Measurements from ENCODE around the gene KBTBD7. TPM values are rescaled to one million over a fixed set of nuclear protein-coding genes. Genes with fewer than 3 reads are reported as not detected.

KBTBD7 gene
- total and polyA plus RNA-seq, 9 of the 15 experiments (the other 6 are each of a cell fraction or from before 2014, with no cell fraction given) = 1.8 to 4.4 (median 3.3) TPM

DNA sequence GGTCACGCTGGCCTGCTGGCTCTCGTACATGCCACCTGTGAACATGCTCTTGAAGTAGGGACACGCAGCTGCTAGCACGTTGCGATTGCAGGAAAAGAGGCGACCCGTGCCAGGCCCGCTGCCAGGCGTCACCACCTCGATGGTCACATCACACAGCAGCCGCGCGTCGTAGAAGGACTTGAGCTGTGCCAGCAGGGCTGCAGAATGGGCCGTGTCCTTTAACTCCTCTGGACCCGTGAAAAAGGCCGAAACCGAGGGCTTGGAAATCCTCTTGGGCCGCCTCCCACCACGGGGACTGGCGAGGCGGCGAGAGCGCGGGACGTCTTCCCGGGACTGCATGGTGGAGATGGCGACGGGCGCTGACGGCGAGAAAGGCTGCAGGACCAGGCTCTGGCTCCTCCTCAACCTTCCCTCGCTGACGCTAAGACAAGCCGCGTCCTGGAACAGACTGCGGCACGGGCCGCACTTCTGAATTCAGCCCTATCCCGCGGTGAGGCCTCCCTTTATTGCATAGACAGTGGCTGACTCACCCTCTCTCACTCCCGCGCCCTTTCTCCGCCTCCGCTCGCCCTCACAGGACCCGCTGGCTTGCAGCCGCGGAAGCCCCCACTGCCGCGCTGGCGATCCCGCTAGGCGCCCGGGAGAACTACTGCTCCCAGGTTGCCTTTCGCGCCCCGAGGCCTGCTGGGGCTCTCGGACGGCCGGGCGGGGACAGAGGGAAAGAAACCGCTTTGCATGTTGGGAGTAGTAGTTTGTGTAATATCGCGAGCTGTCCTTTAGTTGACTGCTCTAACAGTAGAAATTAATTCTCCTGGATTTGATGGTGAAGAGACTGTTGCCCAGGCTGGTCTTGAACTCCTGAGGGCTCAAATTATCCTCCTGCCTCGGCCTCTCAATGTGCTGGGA is at the start of gene KBTBD7 (continued):
- TF ChIP-seq, protein P1, sequence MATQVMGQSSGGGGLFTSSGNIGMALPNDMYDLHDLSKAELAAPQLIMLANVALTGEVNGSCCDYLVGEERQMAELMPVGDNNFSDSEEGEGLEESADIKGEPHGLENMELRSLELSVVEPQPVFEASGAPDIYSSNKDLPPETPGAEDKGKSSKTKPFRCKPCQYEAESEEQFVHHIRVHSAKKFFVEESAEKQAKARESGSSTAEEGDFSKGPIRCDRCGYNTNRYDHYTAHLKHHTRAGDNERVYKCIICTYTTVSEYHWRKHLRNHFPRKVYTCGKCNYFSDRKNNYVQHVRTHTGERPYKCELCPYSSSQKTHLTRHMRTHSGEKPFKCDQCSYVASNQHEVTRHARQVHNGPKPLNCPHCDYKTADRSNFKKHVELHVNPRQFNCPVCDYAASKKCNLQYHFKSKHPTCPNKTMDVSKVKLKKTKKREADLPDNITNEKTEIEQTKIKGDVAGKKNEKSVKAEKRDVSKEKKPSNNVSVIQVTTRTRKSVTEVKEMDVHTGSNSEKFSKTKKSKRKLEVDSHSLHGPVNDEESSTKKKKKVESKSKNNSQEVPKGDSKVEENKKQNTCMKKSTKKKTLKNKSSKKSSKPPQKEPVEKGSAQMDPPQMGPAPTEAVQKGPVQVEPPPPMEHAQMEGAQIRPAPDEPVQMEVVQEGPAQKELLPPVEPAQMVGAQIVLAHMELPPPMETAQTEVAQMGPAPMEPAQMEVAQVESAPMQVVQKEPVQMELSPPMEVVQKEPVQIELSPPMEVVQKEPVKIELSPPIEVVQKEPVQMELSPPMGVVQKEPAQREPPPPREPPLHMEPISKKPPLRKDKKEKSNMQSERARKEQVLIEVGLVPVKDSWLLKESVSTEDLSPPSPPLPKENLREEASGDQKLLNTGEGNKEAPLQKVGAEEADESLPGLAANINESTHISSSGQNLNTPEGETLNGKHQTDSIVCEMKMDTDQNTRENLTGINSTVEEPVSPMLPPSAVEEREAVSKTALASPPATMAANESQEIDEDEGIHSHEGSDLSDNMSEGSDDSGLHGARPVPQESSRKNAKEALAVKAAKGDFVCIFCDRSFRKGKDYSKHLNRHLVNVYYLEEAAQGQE (IDR thresholded peaks at IDR 0.05; ENCODE audit: borderline replicate concordance) = no peak
- TF ChIP-seq, protein P1 (CRISPR knock-in tag; IDR thresholded peaks at IDR 0.05; ENCODE audit: low read depth) = no peak
- TF ChIP-seq, protein P2, sequence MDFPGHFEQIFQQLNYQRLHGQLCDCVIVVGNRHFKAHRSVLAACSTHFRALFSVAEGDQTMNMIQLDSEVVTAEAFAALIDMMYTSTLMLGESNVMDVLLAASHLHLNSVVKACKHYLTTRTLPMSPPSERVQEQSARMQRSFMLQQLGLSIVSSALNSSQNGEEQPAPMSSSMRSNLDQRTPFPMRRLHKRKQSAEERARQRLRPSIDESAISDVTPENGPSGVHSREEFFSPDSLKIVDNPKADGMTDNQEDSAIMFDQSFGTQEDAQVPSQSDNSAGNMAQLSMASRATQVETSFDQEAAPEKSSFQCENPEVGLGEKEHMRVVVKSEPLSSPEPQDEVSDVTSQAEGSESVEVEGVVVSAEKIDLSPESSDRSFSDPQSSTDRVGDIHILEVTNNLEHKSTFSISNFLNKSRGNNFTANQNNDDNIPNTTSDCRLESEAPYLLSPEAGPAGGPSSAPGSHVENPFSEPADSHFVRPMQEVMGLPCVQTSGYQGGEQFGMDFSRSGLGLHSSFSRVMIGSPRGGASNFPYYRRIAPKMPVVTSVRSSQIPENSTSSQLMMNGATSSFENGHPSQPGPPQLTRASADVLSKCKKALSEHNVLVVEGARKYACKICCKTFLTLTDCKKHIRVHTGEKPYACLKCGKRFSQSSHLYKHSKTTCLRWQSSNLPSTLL (IDR thresholded peaks at IDR 0.05) = no peak
- TF ChIP-seq POLR2B (IDR thresholded peaks at IDR 0.05; ENCODE audit: low read depth, partially characterized antibody) (peak; percentile 50), BRD4 (IDR thresholded peaks at IDR 0.05) (no peak), MCM7 (IDR thresholded peaks at IDR 0.05) (no peak), XRCC5 (IDR thresholded peaks at IDR 0.05; ENCODE audit: low read depth, low read length) (0 out of 2 replicates have a peak, but pooled peaks have one; percentile 25), JUND (IDR thresholded peaks at IDR 0.05; ENCODE audit: borderline replicate concordance, low read depth, low read length) (peak; percentile 91), JUND (tag; IDR thresholded peaks at IDR 0.05; ENCODE audit: borderline replicate concordance, low read depth, low read length) (peak; percentile 77; the same call in 1 of the 3 replicates), NFATC3 (IDR thresholded peaks at IDR 0.05) (no peak), ZNF124 (CRISPR knock-in tag; IDR thresholded peaks at IDR 0.05) (no peak), SRSF1 (IDR thresholded peaks at IDR 0.05; ENCODE audit: low read depth, low read length) (no peak), LEF1 (IDR thresholded peaks at IDR 0.05) (peak; percentile 32; the same call in 1 of the 2 replicates), ZBED1 (IDR thresholded peaks at IDR 0.05) (0 out of 2 replicates have a peak, but pooled peaks have one; percentile 39), MCM2 (IDR thresholded peaks at IDR 0.05; ENCODE audit: low read depth) (no peak), TCF7L2 (IDR thresholded peaks at IDR 0.05; ENCODE audit: low read depth, low read length) (no peak), CBFB (CRISPR knock-in tag; IDR thresholded peaks at IDR 0.05) (no peak), TEAD2 (tag; IDR thresholded peaks at IDR 0.05) (no peak)
- TF ChIP-seq, protein P3, sequence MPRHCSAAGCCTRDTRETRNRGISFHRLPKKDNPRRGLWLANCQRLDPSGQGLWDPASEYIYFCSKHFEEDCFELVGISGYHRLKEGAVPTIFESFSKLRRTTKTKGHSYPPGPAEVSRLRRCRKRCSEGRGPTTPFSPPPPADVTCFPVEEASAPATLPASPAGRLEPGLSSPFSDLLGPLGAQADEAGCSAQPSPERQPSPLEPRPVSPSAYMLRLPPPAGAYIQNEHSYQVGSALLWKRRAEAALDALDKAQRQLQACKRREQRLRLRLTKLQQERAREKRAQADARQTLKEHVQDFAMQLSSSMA (CRISPR knock-in tag; IDR thresholded peaks at IDR 0.05) = no peak
